Liver (tissue), 9 donors: ENCODE measurements around the gene NRG3. TPM values are rescaled to one million over a fixed set of nuclear protein-coding genes. Genes with fewer than 3 reads are reported as not detected.

ENCODE experiments used
- DNase-seq: peaks from one replicate; pipeline ENCODE4 v3.0.0-alpha.2; 2017; ENCODE audit warnings: low spot score
- H3K27ac ChIP-seq, 2 donors: one replicate each; pipeline ENCODE4 v1.7.0; 2013; ENCODE audit warnings: inconsistent platforms in 2 of 2, low read length in 2 of 2, control low read depth in 1 of 2, low read depth in 1 of 2, mild to moderate bottlenecking in 1 of 2
- H3K27me3 ChIP-seq, 4 donors: one replicate each; pipeline versions ENCODE4 v1.6.1 to v1.7.0; 2013; ENCODE audit warnings: low read length in 3 of 4, inconsistent platforms in 1 of 4, mild to moderate bottlenecking in 1 of 4, moderate library complexity in 1 of 4; ENCODE audit not compliant: control insufficient read depth in 4 of 4, insufficient read depth in 4 of 4
- H3K36me3 ChIP-seq, 4 donors: one replicate each; pipeline versions ENCODE4 v1.6.1 to v1.7.0; 2013; ENCODE audit warnings: low read length in 3 of 4, mild to moderate bottlenecking in 3 of 4, low read depth in 1 of 4, moderate library complexity in 1 of 4; ENCODE audit not compliant: control insufficient read depth in 4 of 4, insufficient read depth in 3 of 4
- H3K4me1 ChIP-seq, 4 donors: one replicate each; pipeline versions ENCODE4 v1.6.1 to v1.7.0; 2013; ENCODE audit warnings: low read length in 3 of 4, mild to moderate bottlenecking in 3 of 4, moderate library complexity in 1 of 4; ENCODE audit not compliant: control insufficient read depth in 4 of 4, insufficient read depth in 4 of 4
- H3K4me3 ChIP-seq, 3 donors: one replicate each; pipeline versions ENCODE4 v1.6.1 to v1.7.0; 2013; ENCODE audit warnings: low read length in 3 of 3, control low read depth in 1 of 3, low read depth in 1 of 3, mild to moderate bottlenecking in 1 of 3
- H3K9ac ChIP-seq, 2 donors: one replicate each; pipeline ENCODE4 v1.7.0; 2013; ENCODE audit warnings: low read length in 2 of 2, mild to moderate bottlenecking in 2 of 2, moderate library complexity in 2 of 2, control low read depth in 1 of 2, low read depth in 1 of 2
- H3K9me3 ChIP-seq, 4 donors: one replicate each; pipeline versions ENCODE4 v1.6.1 to v1.7.0; 2013; ENCODE audit warnings: low read length in 3 of 4; ENCODE audit not compliant: control insufficient read depth in 4 of 4
- ATF3 ChIP-seq: IDR thresholded peaks from 2 replicates; pipeline ENCODE4 v1.6.1; 2016; ENCODE audit warnings: antibody characterized with exemption
- CTCF ChIP-seq: fragments of 150-350 bp; IDR thresholded peaks from 2 replicates; pipeline ENCODE4 v1.5.1; 2017; ENCODE audit warnings: improper control_type of control experiment, low read depth, low read length; ENCODE audit not compliant: missing input control
- EGR1 ChIP-seq, 2 donors: IDR thresholded peaks; 2 replicates each; pipeline ENCODE4 v1.6.1; 2016 to 2018; ENCODE audit warnings: antibody characterized with exemption in 2 of 2, low read depth in 2 of 2
- FOXA1 ChIP-seq: IDR thresholded peaks from 2 replicates; pipeline ENCODE4 v1.6.1; 2016; ENCODE audit warnings: antibody characterized with exemption
- FOXA2 ChIP-seq: IDR thresholded peaks from 2 replicates; pipeline ENCODE4 v1.6.1; 2016; ENCODE audit warnings: antibody characterized with exemption
- GABPA ChIP-seq, 2 donors: IDR thresholded peaks in 1 of 2; conservative IDR thresholded peaks in 1 of 2; 2 replicates each; pipeline ENCODE4 v1.6.1; 2016; ENCODE audit warnings: antibody characterized with exemption in 2 of 2, mild to moderate bottlenecking in 1 of 2, moderate library complexity in 1 of 2
- HNF4A ChIP-seq, 2 donors: conservative IDR thresholded peaks; 2 replicates each; pipeline ENCODE4 v1.6.1; 2016; ENCODE audit warnings: antibody characterized with exemption in 2 of 2, mild to moderate bottlenecking in 2 of 2
- HNF4G ChIP-seq: IDR thresholded peaks from 2 replicates; pipeline ENCODE4 v1.6.1; 2016; ENCODE audit warnings: antibody characterized with exemption
- JUND ChIP-seq, 2 donors: IDR thresholded peaks; 2 replicates each; pipeline ENCODE4 v1.6.1; 2016; ENCODE audit warnings: antibody characterized with exemption in 2 of 2
- MAX ChIP-seq: IDR thresholded peaks from 2 replicates; pipeline ENCODE4 v1.6.1; 2016; ENCODE audit warnings: antibody characterized with exemption
- NR2F2 ChIP-seq: IDR thresholded peaks from 2 replicates; pipeline ENCODE4 v1.6.1; 2016; ENCODE audit warnings: antibody characterized with exemption
- RAD21 ChIP-seq, 2 donors: IDR thresholded peaks; 2 replicates each; pipeline ENCODE4 v1.6.1; 2016; ENCODE audit warnings: antibody characterized with exemption in 2 of 2, mild to moderate bottlenecking in 2 of 2
- REST ChIP-seq: IDR thresholded peaks from 2 replicates; pipeline ENCODE4 v1.6.1; 2016; ENCODE audit warnings: antibody characterized with exemption, mild to moderate bottlenecking
- RXRA ChIP-seq, 2 donors: IDR thresholded peaks; 2 replicates each; pipeline ENCODE4 v1.6.1; 2017 to 2018; ENCODE audit warnings: antibody characterized with exemption in 2 of 2, mild to moderate bottlenecking in 1 of 2
- SP1 ChIP-seq: IDR thresholded peaks from 2 replicates; pipeline ENCODE4 v1.6.1; 2018; ENCODE audit warnings: antibody characterized with exemption, mild to moderate bottlenecking
- TAF1 ChIP-seq: conservative IDR thresholded peaks from 2 replicates; pipeline ENCODE4 v1.6.1; 2016; ENCODE audit warnings: antibody characterized with exemption, mild to moderate bottlenecking
- YY1 ChIP-seq: IDR thresholded peaks from 2 replicates; pipeline ENCODE4 v1.6.1; 2016; ENCODE audit warnings: antibody characterized with exemption, mild to moderate bottlenecking
- ZBTB33 ChIP-seq: IDR thresholded peaks from 2 replicates; pipeline ENCODE4 v1.6.1; 2016; ENCODE audit warnings: antibody characterized with exemption
- WGBS: extraction: QIAGEN DNeasy Blood & Tissue Kit; methylation state at CpG from one replicate; pipeline ENCODE4 v1.1.7; 2013; 5-methylcytosine and 5-hydroxymethylcytosine counted together
- polyA plus RNA-seq, 2 donors: library from polyadenylated mRNA; stranded (reverse) in 1 of 2; unstranded in 1 of 2; fragments of 200-250 nt in 1 of 2; fragments of >200 nt in 1 of 2; fragmentation: Nextera tagmentation in 1 of 2; extraction: Ambion mirVana in 1 of 2; gene quantifications; one replicate each; pipeline versions ENCODE4 v1.2.1 to v1.2.3, GENCODE V29; 2013 to 2015
- total RNA-seq, 2 donors: library from RNA; depleted of rRNA; stranded (reverse); fragments of >200 nt; gene quantifications; one replicate each; pipeline ENCODE4 v1.2.3, GENCODE V29; 2014
- donor health status: healthy.
- donor health status: healthy.
- donor health status: healthy.
- donor health status: healthy.
- donor health status: healthy.

NRG3 gene
- total and polyA plus RNA-seq, 4 donors = 0.24 to 3.7 (median 0.38) TPM

- Histone ChIP-seq H3K27ac (no peak overlapping the region), H3K9ac (no peak overlapping the region), H3K36me3 (no peaks in the 10 kb centered on the region), H3K4me1 (no peaks in the 10 kb centered on the region), H3K27me3 (no peaks in the 10 kb centered on the region), H3K4me3 (no peak overlapping the region), H3K9me3 (no peaks in the 10 kb centered on the region)
- no peak for DNase-seq
- WGBS = 92% methylated on average over 1 of the region's 1 CpG
- TF ChIP-seq GABPA (IDR thresholded peaks at IDR 0.05 in 1 of 2, conservative IDR thresholded peaks at IDR 0.05 in 1 of 2) = no peak
- no peak for TF ChIP-seq TAF1
- no peak for TF ChIP-seq RXRA (IDR thresholded peaks at IDR 0.05)
- no peak for TF ChIP-seq FOXA1
- TF ChIP-seq HNF4G = no peak
- TF ChIP-seq YY1 = no peak
- no peak for TF ChIP-seq REST
- no peak for TF ChIP-seq NR2F2
- no peak for TF ChIP-seq ATF3
- no peak for TF ChIP-seq EGR1 (IDR thresholded peaks at IDR 0.05; ENCODE audit: low read depth in 2 of 2)
- TF ChIP-seq JUND (IDR thresholded peaks at IDR 0.05) = no peak
- no peak for TF ChIP-seq HNF4A (conservative IDR thresholded peaks at IDR 0.05)
- TF ChIP-seq ZBTB33 = no peak
- no peak for TF ChIP-seq CTCF
- no peak for TF ChIP-seq SP1
- TF ChIP-seq MAX = no peak
- no peak for TF ChIP-seq RAD21 (IDR thresholded peaks at IDR 0.05)
- TF ChIP-seq FOXA2 = no peak
Measured at GRCh38 chr10:82826132-82826531, 951.1 kb downstream of the NRG3 start.
